Activated CD4-positive, alpha-beta T cell treated with anti-CD3 and anti-CD28 coated beads, Interleukin-2, amount 50 U/mL, for 16 hours (primary cell): ENCODE results near the gene CALML5.

ENCODE experiments used
- DNase-seq: peaks from one replicate; pipeline ENCODE4 v3.0.0-alpha.2; 2020

The CALML5 gene

DNA sequence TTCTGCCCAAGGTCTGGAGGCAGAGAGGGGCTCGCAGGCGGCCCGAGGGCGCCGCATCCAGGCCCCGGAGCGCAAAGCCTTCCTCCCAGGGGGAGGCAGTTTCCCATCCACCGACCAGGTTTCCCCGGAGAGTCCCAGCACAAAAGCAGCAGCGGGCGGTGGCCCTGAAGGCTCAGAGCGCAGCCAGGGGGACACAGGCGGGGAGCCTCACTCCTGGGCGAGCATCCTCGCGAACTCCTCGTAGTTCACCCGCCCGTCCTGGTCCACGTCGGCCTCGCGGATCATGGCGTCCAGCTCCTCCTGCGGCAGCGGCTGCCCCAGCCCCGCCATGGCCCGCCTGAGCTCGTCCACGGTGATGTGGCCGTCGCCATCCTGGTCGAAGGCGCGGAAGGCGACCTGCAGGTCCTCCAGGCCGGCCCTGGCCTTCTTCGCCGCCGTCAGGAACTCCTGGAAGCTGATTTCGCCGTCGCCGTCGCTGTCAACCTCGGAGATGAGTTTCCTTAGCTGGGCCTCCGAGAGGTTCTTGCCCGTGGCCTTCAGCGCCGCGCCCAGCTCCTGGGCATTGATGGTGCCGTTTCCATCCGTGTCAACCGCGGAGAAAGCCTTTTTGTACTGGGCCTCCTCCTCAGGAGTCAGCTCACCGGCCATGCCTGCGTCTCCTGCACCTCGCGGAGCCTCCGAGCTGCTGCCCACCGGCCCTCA is 428 bp downstream of the CALML5 start:
- no peak for DNase-seq

- no peak for DNase-seq
These were observed 1.2 kb downstream of the CALML5 start for GRCh38 chr10:5497948-5498730.

DNA sequence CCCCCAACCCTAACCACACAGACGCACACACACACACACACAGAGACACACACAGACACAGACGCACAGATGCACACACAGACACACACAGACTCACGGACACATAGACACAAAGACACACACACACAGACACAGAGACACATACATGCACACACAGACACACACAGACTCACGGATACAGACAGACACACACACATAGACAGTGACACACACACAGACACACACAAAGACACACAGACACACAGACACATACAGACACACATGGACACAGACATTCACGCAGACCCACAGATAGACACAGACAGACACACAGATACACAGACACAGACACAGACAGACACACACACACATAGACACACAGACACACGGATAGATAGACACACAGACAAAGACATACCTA is 2.1 kb downstream of the CALML5 start:
- DNase-seq = no peak

DNA sequence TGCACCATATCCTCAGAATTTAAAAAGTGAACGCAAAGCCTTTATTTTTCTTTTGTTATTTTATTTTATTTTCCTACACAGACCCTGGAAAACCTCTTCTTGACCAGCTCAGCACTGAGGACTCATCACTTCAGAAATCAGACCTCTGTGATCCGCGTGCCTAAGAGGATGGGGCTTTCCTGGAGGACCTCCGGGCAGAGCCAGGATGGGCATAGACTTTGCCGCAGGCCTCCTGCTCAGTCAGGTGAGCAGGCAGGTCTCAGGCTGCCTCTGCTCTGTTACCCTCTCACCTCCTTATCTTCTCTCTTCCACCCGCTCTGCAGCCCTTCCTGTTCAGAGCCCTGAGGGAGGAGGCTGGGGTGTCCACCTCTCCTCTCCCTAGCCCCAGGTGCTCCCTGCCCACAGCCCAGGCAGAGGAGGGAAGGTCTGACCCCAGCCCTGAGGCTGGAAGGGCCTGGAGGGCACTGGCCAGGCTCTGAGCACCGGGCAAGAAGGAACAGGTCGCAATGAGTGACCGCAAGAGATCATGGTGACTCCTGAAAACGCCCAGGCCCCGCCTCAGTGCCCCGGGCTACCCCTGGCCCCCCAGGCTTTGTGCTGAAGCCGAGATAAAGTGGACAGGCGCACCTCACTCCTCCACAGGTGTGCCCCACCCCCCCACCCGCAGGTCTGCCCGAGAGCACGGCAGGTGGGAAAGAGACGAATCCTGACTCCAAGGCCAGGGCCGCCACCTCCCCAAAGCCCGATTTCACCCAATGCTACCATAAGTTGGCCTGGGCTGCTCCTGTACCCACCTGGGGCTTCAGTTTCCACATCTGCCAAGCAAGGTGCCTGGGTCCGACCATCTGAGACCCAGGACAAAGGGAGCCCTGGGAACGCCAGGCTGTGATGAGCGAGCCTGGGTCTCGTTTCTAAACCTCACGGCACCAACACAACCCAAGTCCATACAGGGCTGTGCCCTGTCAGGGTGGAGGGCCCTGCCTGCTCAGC is 2.8 kb downstream of the CALML5 start:
- DNase-seq = no peak

- DNase-seq = no peak
These were observed 4.8 kb downstream of the CALML5 start for GRCh38 chr10:5494611-5495010.

- no peak for DNase-seq
These were observed 5.7 kb downstream of the CALML5 start for GRCh38 chr10:5493691-5494090.

DNA sequence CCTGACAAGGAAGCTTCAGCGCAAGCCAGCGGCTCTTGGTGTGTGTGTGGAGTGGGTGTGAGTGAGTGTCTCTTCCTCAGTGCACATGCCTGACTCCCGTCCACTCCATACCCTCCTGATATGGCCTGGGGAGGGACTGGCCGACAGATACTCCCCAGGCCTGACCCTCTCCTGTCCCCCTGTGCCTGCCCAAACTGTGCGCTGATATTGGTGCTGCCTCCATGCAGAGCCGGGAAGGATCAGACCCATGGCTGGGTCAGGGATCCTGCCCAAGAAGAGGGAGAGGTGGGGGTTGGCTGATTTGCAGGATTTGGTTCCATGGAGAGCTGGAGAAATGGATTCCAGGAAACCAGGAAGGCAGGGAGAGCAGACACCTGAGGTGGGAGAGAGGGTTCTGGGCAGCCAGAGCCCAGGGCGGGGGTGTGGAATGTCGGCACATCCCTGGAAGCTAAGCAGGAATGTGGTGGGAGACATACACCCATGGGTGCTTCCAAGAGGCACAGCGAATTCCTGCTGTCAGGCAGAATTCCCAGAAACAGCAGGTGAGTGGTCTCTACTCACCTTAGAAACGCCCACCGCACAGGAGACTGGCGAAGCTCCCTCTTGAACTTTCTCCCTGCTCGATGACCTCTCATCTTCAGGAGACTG is 6.3 kb downstream of the CALML5 start:
- no peak for DNase-seq

DNA sequence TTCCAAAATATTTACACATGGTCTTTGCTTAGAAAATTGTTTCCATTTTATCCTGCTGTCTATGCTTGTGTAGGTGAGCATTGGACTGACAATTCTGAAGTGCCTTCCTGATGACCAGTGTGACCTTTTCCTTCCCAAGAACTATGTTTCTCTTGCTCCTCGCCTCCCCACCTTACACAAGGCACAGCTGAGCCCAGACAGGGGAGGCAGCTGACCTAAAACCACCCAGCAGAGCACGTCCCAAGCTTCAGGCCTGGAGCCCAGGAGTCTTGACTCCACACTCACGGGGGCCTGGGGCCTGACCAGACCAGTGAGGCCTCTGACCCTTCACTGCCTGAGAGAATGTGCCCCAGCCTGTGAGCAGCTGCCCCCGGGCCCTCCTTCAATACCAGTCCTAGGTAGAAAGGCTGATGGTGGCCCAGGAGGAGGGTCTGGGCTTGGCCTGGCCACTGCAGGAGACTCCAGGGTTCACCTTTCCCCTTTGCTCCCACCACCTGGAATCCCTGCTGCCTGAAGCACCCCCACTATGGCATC is 7.0 kb downstream of the CALML5 start:
- no peak for DNase-seq

GRCh38 chr10:5491477-5491876 is 7.9 kb downstream of the CALML5 start:
- DNase-seq = no peak

DNA sequence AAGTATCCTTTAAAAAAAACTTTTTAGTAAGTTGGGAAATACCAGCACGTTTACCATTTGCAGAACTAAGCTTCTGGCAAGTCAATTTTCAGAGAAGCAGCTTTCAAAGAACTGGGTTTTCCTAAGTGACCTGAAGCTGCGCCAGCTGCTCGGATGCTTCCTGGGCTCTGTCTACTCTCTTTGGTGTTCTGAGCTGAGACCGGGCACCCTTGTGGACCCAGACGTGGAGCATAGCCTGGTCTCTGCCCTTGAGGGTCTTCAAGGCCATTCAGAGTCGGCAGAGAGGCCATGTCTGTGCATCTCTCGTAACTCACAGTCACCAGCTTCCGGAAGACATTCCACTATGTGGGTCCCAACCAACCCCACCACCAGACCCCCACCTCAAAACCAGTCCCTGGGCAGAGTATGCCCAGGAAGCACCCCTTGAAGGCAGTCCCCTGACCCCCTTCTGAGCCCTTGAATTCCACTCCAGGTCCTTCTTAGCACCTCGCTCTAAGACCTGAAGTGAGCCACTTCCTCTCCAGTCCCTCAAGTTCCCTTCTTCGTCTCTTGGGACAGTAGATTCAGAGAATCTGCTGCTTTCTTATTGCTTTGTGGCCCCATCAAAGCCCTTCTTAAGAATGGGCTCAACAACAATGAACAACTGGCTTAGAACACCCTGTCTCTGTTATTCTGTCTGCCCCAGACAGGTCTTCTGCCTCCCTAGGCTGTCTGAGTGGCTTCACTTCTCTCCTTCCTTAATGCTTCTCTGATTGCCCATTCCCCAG is 8.5 kb downstream of the CALML5 start:
- no peak for DNase-seq

DNA sequence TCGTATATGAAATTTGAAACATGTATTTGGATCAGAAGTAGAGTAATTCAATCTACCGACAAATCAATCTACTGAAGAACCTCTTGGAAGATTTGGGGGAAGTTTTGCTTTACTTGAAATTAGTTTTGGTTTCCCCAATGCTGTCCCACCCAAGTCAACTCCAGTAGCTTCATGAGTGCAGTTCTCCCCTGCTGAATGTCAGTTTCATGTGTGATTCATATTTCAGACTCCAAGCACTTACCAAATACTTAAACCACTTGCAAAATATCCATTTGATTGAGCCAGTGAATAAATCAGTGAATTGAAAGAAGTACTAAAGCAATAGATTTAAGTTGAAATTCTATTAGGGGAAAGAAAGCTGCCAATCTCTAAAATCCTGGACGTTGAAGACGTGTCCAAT is 9.3 kb downstream of the CALML5 start:
- no peak for DNase-seq

DNA sequence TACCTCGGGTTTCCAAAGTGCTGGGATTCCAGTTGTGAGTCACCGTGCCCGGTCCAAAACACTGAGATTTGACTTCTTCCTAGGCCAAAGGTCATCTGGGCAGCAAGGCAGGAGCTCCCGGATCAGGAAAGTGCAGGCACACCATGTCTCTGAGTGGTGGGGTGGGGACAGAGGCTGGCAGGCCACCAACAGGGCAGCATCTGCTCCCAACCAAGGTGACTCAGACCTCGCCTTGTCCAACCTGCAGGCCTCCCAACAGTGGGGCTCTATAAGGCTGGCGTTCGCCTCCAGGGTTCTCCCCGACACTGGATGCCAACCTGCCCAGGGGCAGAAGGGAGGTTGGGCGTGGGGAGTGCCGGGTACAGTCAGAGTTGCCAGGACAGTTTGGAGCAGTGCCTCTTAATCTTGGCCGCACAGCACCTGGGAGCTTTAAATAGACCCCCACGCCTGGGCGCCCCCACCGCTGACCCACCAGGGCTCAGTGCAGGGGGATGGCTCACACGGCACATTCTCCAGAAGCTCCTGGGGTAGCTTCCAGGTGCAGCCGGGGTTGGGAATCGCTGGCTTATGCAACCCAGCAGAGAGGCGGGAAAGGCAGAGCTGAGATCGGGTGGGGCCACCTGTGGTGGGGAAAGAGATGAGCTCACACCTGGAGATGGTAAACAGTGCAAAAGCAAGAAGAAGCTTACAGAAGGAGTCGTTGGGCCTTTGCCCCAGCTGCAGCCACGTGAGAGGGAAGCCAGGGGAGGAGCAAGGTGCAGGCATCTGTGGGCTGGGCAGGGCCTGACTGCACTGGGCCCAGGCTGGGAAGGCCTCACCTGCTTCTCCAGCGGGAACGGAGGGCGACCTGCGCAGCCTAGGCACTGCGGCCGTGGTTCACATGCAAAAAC is 10.9 kb downstream of the CALML5 start:
- DNase-seq = no peak

GRCh38 chr10:5486853-5487235 is 12.5 kb downstream of the CALML5 start:
- no peak for DNase-seq

GRCh38 chr10:5485948-5486852 is 13.2 kb downstream of the CALML5 start:
- no peak for DNase-seq

DNA sequence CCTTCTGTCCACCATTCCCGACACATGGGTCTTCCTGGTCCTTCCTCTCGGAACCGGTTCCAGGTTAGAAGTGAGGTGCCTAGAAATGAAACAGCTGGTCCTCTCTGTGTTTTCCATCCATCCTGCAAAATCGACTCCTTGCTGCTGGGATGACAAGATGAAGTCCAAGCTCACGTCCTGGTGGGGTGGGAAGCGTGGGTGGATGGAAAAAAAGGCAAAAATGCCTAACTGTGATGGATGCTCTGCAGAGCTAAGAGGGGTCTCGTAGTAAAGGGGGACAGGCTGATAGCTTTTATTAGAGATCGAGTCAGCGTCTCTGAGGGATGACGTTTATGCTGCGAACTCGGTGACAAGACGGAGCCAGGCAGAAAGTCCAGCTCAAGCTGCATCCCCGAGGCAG is 14.1 kb downstream of the CALML5 start:
- no peak for DNase-seq

GRCh38 chr10:5484205-5484604 is 15.2 kb downstream of the CALML5 start:
- no peak for DNase-seq

DNA sequence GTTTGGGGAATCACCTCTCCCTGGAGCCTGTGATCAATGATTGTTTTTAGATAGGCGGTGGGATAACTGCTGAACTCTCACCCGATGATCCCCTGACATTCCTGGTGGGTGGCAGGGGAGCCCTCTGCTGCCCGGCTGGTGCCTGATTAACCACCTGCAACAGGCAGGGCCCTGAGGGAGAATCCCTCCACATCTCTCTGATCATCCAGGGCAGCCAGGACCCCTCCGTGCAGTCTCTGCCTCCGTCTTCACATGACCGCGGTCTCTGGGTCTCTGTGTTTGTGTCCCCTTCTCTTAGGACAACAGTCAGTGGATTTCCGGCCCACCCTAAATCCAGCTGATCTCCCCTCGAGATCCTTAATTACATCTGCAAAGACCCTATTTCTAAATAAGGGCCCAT is 17.4 kb downstream of the CALML5 start:
- no peak for DNase-seq

- DNase-seq = no peak
These were observed 18.2 kb downstream of the CALML5 start for GRCh38 chr10:5481121-5481520.

GRCh38 chr10:5480162-5480941 is 19.0 kb downstream of the CALML5 start:
- no peak for DNase-seq
